B cell (primary cell): ENCODE measurements around the gene FFAR3. TPM values are rescaled to one million over a fixed set of nuclear protein-coding genes. Genes with fewer than 3 reads are reported as not detected.

Experiments used
- ATAC-seq: fragments of 200-7000 bp; cut with Tn5 transposase; one replicate; pipeline ENCODE4 v1.10.0; 2021; ENCODE audit warnings: low read depth, mild to moderate bottlenecking, moderate number of reproducible peaks, moderate library complexity
- CTCF ChIA-PET: fragments of 350-600 bp; sonication (Branson Sonifier 250); formaldehyde crosslinking; loops from one replicate; lab custom pipeline; 2021; ENCODE audit warnings: antibody characterized with exemption, inconsistent platforms; lab: Charles Lee
- POLR2A ChIA-PET: fragments of 350-600 bp; sonication (Branson Sonifier 250); formaldehyde crosslinking; loops from one replicate; lab custom pipeline; 2021; ENCODE audit warnings: antibody characterized with exemption; lab: Charles Lee
- DNase-seq: peaks from one replicate; pipeline ENCODE4 v3.0.0; 2013
- H2AFZ ChIP-seq: 2 replicates; pipeline ENCODE4 v1.6.1; 2012; ENCODE audit warnings: mild to moderate bottlenecking, low read depth, low read length; ENCODE audit not compliant: insufficient read depth, poor library complexity, severe bottlenecking
- H3K27ac ChIP-seq, 2 donors: 1 replicate in 1 of 2; 2 replicates in 1 of 2; pipeline ENCODE4 v1.5.1; 2012 to 2013; ENCODE audit warnings: low read length in 2 of 2, mild to moderate bottlenecking in 2 of 2, moderate library complexity in 1 of 2
- H3K27me3 ChIP-seq, 4 experiments: fragments of 200-600 bp in 1 of 4; sonication (generic) in 1 of 4; replicated peaks in 1 of 4; 1 replicate in 2 of 4; 2 replicates in 2 of 4; pipeline versions ENCODE4 v1.6.1 to v1.7.0; 2013 to 2016; ENCODE audit warnings: low read length in 3 of 4, mild to moderate bottlenecking in 2 of 4, mixed read lengths in 1 of 4, moderate library complexity in 1 of 4; ENCODE audit not compliant: insufficient read depth in 4 of 4, control insufficient read depth in 3 of 4; ENCODE audit errors: control extremely low read depth in 1 of 4
- H3K36me3 ChIP-seq, 2 experiments: replicated peaks in 1 of 2; 1 replicate in 1 of 2; 2 replicates in 1 of 2; pipeline versions ENCODE4 v1.6.1 to v1.7.1; 2013; ENCODE audit warnings: low read length in 1 of 2; ENCODE audit not compliant: insufficient read depth in 2 of 2, control insufficient read depth in 1 of 2; ENCODE audit errors: control extremely low read depth in 1 of 2, extremely low read depth in 1 of 2
- H3K4me1 ChIP-seq, 2 donors: fragments of 200-600 bp in 1 of 2; sonication (generic) in 1 of 2; 1 replicate in 1 of 2; 2 replicates in 1 of 2; pipeline versions ENCODE4 v1.5.1 to v1.6.1; 2013 to 2017; ENCODE audit warnings: low read length in 2 of 2; ENCODE audit not compliant: control insufficient read depth in 2 of 2, insufficient read depth in 2 of 2
- H3K4me2 ChIP-seq: replicated peaks from 2 replicates; pipeline ENCODE3; 2012; ENCODE audit warnings: mild to moderate bottlenecking, low read depth, low read length; ENCODE audit not compliant: poor library complexity, severe bottlenecking
- H3K4me3 ChIP-seq, 5 experiments: fragments of 200-600 bp in 1 of 5; sonication (generic) in 1 of 5; 1 replicate in 3 of 5; 2 replicates in 2 of 5; pipeline versions ENCODE4 v1.5.1 to v1.7.0; 2011 to 2016; ENCODE audit warnings: low read length in 4 of 5, mild to moderate bottlenecking in 4 of 5, low read depth in 2 of 5, control low read depth in 1 of 5, moderate library complexity in 1 of 5; ENCODE audit not compliant: insufficient read depth in 1 of 5; ENCODE audit errors: control extremely low read depth in 1 of 5, extremely low read depth in 1 of 5
- H3K79me2 ChIP-seq: fragments of 200-600 bp; sonication (generic); one replicate; pipeline ENCODE4 v1.6.0; 2016; ENCODE audit warnings: low read length; ENCODE audit not compliant: control insufficient read depth, insufficient read depth
- H3K9ac ChIP-seq: fragments of 200-600 bp; sonication (generic); 2 replicates; pipeline ENCODE4 v1.6.1; 2017; ENCODE audit warnings: mild to moderate bottlenecking, low read length, moderate library complexity
- H3K9me3 ChIP-seq, 3 donors: one replicate each; pipeline versions ENCODE4 v1.6.1 to v1.7.1; 2013; ENCODE audit warnings: low read length in 2 of 3; ENCODE audit not compliant: control insufficient read depth in 2 of 3, insufficient read depth in 1 of 3; ENCODE audit errors: control extremely low read depth in 1 of 3
- H4K20me1 ChIP-seq: 2 replicates; pipeline ENCODE4 v1.6.0; 2012; ENCODE audit warnings: mild to moderate bottlenecking, low read length; ENCODE audit not compliant: insufficient read depth, control insufficient read depth, poor library complexity, severe bottlenecking
- H3K27ac Mint-ChIP-seq: one replicate; pipeline ENCODE4 v1.8.0; 2021; ENCODE audit warnings: mixed read lengths
- H3K27me3 Mint-ChIP-seq: one replicate; pipeline ENCODE4 v1.8.0; 2021; ENCODE audit warnings: mixed read lengths
- H3K4me1 Mint-ChIP-seq: one replicate; pipeline ENCODE4 v1.8.0; 2021; ENCODE audit warnings: mixed read lengths
- H3K4me3 Mint-ChIP-seq: one replicate; pipeline ENCODE4 v1.8.0; 2021; ENCODE audit warnings: mixed read lengths
- H3K9me3 Mint-ChIP-seq: one replicate; pipeline ENCODE4 v1.8.0; 2022; ENCODE audit warnings: mixed read lengths; ENCODE audit not compliant: insufficient read depth
- EZH2 ChIP-seq: IDR thresholded peaks from 2 replicates; pipeline ENCODE4 v1.6.1; 2012; ENCODE audit warnings: borderline replicate concordance, low read depth, mild to moderate bottlenecking, moderate library complexity, low read length; ENCODE audit not compliant: insufficient read depth, poor library complexity, severe bottlenecking
- WGBS: methylation state at CpG from one replicate; pipeline ENCODE4 v1.1.5; 2013; ENCODE audit warnings: missing lambda C conversion rate; ENCODE audit not compliant: insufficient coverage; 5-methylcytosine and 5-hydroxymethylcytosine counted together
- intact Hi-C: fragments of 100-400 bp; cut with micrococcal nuclease; formaldehyde crosslinking; loops from one replicate; pipeline ENCODE4 v1.10.0; 2022
- polyA plus RNA-seq: library from polyadenylated mRNA; depleted of rRNA; stranded (reverse); fragments of >200 nt; gene quantifications from 2 replicates; pipeline ENCODE4 v1.2.3, GENCODE V29; 2012
- total RNA-seq, 2 donors: library from RNA; stranded (reverse); fragments of 120-200 nt in 1 of 2; gene quantifications; 1 replicate in 1 of 2; 2 replicates in 1 of 2; pipeline versions ENCODE4 v1.2.3 to v1.2.4, GENCODE V29; 2013 to 2022
- TF ChIP-seq, protein P1 (sequence below): fragments of 200-600 bp; IDR thresholded peaks from one replicate; pipeline ENCODE4 v1.8.0; 2022; ENCODE audit warnings: antibody characterized with exemption, mild to moderate bottlenecking

Gene FFAR3
- total and polyA plus RNA-seq, 2 donors (not counting 1 experiment from before 2014, with no cell fraction given) = 0.63 TPM; not detected in 1

DNA sequence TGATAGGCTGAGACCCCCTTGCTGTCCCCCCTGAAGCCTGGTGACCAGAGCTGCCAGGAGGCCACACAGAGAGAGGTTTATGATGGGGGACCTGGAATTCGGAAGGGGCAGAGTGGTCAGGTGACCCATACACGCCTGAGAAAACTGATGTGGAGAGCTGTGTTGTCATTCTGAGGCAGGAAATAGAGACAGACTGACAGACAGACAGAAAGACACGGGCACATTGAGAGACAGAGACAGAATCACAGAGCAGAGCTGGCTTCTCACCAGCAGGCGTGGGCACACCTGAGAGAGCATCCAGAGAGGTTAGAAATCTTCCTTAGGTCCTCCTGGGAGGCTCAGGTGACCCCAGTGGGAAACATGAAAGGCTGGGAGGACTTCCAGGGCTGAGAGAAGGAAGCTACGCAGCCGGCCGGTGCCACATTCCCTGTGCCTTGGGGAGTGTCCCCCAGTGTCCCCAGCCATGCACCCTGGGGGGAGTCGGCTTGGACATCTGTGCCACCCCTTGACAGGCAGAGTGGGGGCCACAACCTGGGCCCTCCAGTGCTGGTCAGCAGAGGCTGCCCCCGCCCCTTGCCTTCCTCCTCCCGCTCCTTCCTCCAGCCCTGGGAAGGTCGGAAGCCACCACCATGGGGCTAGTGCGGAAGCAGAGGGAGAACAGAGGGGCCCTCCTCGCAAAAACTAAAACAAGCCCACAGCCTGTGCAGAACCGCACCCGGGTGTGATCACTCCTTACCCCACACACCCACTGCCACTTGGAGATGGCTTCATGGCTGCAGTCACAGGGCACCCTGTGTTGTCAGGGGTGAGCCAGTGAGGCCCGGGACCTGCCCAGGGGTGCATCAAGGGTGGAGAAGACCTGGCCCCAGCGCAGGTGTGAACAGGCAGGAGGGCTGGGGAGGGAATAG lies 8.4 kb upstream of the FFAR3 start:
- peak overlapping the region; percentile 65 for H3K4me2 ChIP-seq
- H2AFZ ChIP-seq = no peak overlapping the region
- peak overlapping the region in 1 of 2 donors; percentile 35 for H3K27ac ChIP-seq
- Mint-ChIP-seq H3K4me3 (peak overlapping the region; percentile 39), H3K4me1 (peaks cover 63% of the 10 kb centered on the region), H3K27me3 (no peaks in the 10 kb centered on the region), H3K27ac (peak overlapping the region; percentile 51), H3K9me3 (no peaks in the 10 kb centered on the region)
- H3K36me3 ChIP-seq = peaks cover 0 to 23% of the 10 kb centered on the region in 2 experiments
- ChIA-PET CTCF (interaction anchor here (1.0 to 13.5 kb wide), 5 partner anchors 15 to 146 kb away, joined by 3 to 234 read pairs (median 19); no protein-coding TSS in a partner anchor), POLR2A (interaction anchor here (0.5 to 3.1 kb wide), 7 partner anchors 13 to 113 kb away, joined by 3 to 12 read pairs (median 3); partner anchors contain the start of gene CD22)
- WGBS = 89% methylated on average over 15 of the region's 17 CpGs
- peaks cover 58 to 72% of the 10 kb centered on the region in 2 donors for H3K4me1 ChIP-seq
- H3K9me3 ChIP-seq = peaks cover 0 to 10% (median 0%) of the 10 kb centered on the region in 3 donors
- H3K27me3 ChIP-seq = no peaks in the 10 kb centered on the region
- no peak overlapping the region for H3K4me3 ChIP-seq
- no peaks in the 10 kb centered on the region for H3K79me2 ChIP-seq
- ATAC-seq = no peak
- no peak for TF ChIP-seq EZH2
- TF ChIP-seq, protein P1, sequence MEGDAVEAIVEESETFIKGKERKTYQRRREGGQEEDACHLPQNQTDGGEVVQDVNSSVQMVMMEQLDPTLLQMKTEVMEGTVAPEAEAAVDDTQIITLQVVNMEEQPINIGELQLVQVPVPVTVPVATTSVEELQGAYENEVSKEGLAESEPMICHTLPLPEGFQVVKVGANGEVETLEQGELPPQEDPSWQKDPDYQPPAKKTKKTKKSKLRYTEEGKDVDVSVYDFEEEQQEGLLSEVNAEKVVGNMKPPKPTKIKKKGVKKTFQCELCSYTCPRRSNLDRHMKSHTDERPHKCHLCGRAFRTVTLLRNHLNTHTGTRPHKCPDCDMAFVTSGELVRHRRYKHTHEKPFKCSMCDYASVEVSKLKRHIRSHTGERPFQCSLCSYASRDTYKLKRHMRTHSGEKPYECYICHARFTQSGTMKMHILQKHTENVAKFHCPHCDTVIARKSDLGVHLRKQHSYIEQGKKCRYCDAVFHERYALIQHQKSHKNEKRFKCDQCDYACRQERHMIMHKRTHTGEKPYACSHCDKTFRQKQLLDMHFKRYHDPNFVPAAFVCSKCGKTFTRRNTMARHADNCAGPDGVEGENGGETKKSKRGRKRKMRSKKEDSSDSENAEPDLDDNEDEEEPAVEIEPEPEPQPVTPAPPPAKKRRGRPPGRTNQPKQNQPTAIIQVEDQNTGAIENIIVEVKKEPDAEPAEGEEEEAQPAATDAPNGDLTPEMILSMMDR = no peak
- H3K9ac ChIP-seq = no peak overlapping the region
- peak; percentile 49 for DNase-seq
- intact Hi-C loops = loop anchor here (5.0 to 10.0 kb wide), 3 partner anchors 68 to 365 kb away; partner anchors contain the start of genes HAMP and KMT2B
- H4K20me1 ChIP-seq = peaks cover 15% of the 10 kb centered on the region
